BJ (cell line): ENCODE results near the gene ELL3. TPM values are rescaled to one million over a fixed set of nuclear protein-coding genes. Genes with fewer than 3 reads are reported as not detected.

Source experiments
- CTCF ChIA-PET: fragments of 350-600 bp; formaldehyde crosslinking; extraction: SDS; loops from one replicate; lab custom pipeline; 2021; ENCODE audit warnings: antibody characterized with exemption, inconsistent platforms; lab: Yijun Ruan, JAX
- POLR2A ChIA-PET: fragments of 300-600 bp; sonication (Branson Sonifier 250); formaldehyde crosslinking; extraction: SDS; loops from one replicate; lab custom pipeline; 2021; ENCODE audit warnings: antibody characterized with exemption; lab: Charles Lee
- DNase-seq: peaks from one replicate; pipeline ENCODE4 v3.0.0-alpha.2; 2011; ENCODE audit warnings: low read depth
- H3K27me3 ChIP-seq: 2 replicates; pipeline ENCODE4 v1.6.0; 2011; ENCODE audit warnings: low read length; ENCODE audit not compliant: control insufficient read depth, insufficient read depth
- H3K36me3 ChIP-seq: 2 replicates; pipeline ENCODE4 v1.5.1; 2011; ENCODE audit warnings: low read length; ENCODE audit not compliant: control insufficient read depth, insufficient read depth
- H3K4me3 ChIP-seq: 2 replicates; pipeline ENCODE4 v1.5.1; 2011; ENCODE audit warnings: low read depth, mild to moderate bottlenecking, control low read depth, low read length
- polyA plus RNA-seq: library from polyadenylated mRNA; depleted of rRNA; stranded (reverse); fragments of >200 nt; gene quantifications from 2 replicates; pipeline ENCODE4 v1.2.3, GENCODE V29; 2011; rRNA removed
- small RNA-seq: library from RNA; depleted of rRNA; stranded (forward); fragments of <200 nt; gene quantifications from one replicate; pipeline ENCODE3, GENCODE V24; 2012; ENCODE audit warnings: low replicate concordance, low read depth; ENCODE audit not compliant: insufficient read length
- TF ChIP-seq, protein P1 (sequence below): IDR thresholded peaks from 2 replicates; pipeline ENCODE4 v1.5.1; 2011; ENCODE audit warnings: low read depth, mild to moderate bottlenecking, control low read depth, inconsistent platforms, low read length, moderate library complexity; ENCODE audit not compliant: insufficient read depth

ELL3 gene
- polyA plus RNA-seq, 1 experiment, result 2.0 TPM

DNA sequence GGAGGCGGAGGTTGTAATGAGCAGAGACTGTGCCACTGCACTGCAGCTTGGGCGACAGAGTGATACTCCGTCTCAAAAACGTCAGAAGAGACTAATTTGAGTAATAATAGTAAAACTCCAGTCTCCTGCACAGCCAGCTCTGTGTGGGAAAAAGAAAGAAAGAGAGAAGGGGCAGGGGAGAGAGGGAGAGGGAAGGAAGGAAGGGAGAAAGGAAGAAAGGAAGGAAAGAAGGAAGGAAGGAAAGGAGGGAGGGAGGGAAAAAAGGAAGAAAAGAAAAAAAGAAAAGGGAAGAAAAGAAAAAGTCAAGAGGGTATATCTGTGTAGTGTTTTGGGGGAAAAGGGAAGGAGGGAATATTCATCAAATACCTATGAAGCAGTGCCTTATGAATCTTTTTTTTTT is 53.6 kb downstream of the ELL3 start:
- no peak for DNase-seq
- H3K27me3 ChIP-seq, result no peaks in the 10 kb centered on the region; the same call in 1 of the 2 replicates
- TF ChIP-seq, protein P1, sequence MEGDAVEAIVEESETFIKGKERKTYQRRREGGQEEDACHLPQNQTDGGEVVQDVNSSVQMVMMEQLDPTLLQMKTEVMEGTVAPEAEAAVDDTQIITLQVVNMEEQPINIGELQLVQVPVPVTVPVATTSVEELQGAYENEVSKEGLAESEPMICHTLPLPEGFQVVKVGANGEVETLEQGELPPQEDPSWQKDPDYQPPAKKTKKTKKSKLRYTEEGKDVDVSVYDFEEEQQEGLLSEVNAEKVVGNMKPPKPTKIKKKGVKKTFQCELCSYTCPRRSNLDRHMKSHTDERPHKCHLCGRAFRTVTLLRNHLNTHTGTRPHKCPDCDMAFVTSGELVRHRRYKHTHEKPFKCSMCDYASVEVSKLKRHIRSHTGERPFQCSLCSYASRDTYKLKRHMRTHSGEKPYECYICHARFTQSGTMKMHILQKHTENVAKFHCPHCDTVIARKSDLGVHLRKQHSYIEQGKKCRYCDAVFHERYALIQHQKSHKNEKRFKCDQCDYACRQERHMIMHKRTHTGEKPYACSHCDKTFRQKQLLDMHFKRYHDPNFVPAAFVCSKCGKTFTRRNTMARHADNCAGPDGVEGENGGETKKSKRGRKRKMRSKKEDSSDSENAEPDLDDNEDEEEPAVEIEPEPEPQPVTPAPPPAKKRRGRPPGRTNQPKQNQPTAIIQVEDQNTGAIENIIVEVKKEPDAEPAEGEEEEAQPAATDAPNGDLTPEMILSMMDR, result no peak
- CTCF ChIA-PET, result interaction anchor here (0.6 kb wide), 1 partner anchor 9 kb away, joined by 4 read pairs; no protein-coding TSS in a partner anchor
- no peak overlapping the region for H3K4me3 ChIP-seq
- H3K36me3 ChIP-seq, result no peaks in the 10 kb centered on the region
- POLR2A ChIA-PET, result no interaction called here

Small RNA genes lying within 50 kb of the gene (small RNA-seq; reads per million reads assigned to genes)
- gene MIR1282 (not detected), gene RNU6-354P (not detected)

Other genes with a start within 250 kb of the ELL3 start
- 24.1 and 29.2 TPM in 2 replicates for gene PPIP5K1, start 186.8 kb downstream of the ELL3 start, polyA plus RNA-seq
- gene CKMT1B, start 182.9 kb downstream of the ELL3 start, polyA plus RNA-seq, result 0.12 and 0.25 TPM in 2 replicates
- gene STRC, start 158.2 kb downstream of the ELL3 start, polyA plus RNA-seq, result not detected in 2 replicates
- gene CATSPER2, start 128.1 kb downstream of the ELL3 start, polyA plus RNA-seq, result 1.1 and 1.9 TPM in 2 replicates
- 0.17 TPM in 1 of 2 replicates, not detected in the other for gene CKMT1A, start 83.1 kb downstream of the ELL3 start, polyA plus RNA-seq
- 199 and 425 TPM in 2 replicates for gene PDIA3, start 30.5 kb downstream of the ELL3 start, polyA plus RNA-seq
- gene SERF2, start 15.4 kb upstream of the ELL3 start, polyA plus RNA-seq, result 848 and 929 TPM in 2 replicates
- 0.04 TPM in 1 of 2 replicates, not detected in the other for gene SERINC4, start 23.3 kb upstream of the ELL3 start, polyA plus RNA-seq
- gene HYPK, start 23.6 kb upstream of the ELL3 start, polyA plus RNA-seq, result 3.4 and 7.8 TPM in 2 replicates
- gene MFAP1, start 47.7 kb upstream of the ELL3 start, polyA plus RNA-seq, result 13.1 and 23.4 TPM in 2 replicates
- 1.5 and 3.4 TPM in 2 replicates for gene WDR76, start 50.0 kb upstream of the ELL3 start, polyA plus RNA-seq